Psoas muscle (tissue), 8 donors: ENCODE results near the gene DUSP8. TPM values are rescaled to one million over a fixed set of nuclear protein-coding genes. Genes with fewer than 3 reads are reported as not detected.

Source experiments
- ATAC-seq, 4 donors: fragments of 200-7000 bp; cut with Tn5 transposase; one replicate each; pipeline ENCODE4 v1.9.1; 2020; ENCODE audit warnings: moderate library complexity in 3 of 4, mild to moderate bottlenecking in 2 of 4
- DNase-seq, 2 donors: peaks; one replicate each; pipeline ENCODE4 v3.0.0-alpha.2; 2020
- H3K27ac ChIP-seq: fragments of 200-600 bp; one replicate; pipeline ENCODE4 v1.8.0; 2022
- H3K27me3 ChIP-seq, 3 donors: fragments of 200-600 bp in 1 of 3; one replicate each; pipeline versions ENCODE4 v1.6.1 to v1.8.0; 2013 to 2022; ENCODE audit warnings: low read length in 2 of 3, mild to moderate bottlenecking in 2 of 3, moderate library complexity in 1 of 3; ENCODE audit not compliant: insufficient read depth in 3 of 3
- H3K36me3 ChIP-seq, 2 donors: fragments of 200-600 bp in 1 of 2; one replicate each; pipeline versions ENCODE4 v1.6.1 to v1.8.0; 2013 to 2022; ENCODE audit warnings: low read depth in 1 of 2, mild to moderate bottlenecking in 1 of 2, moderate library complexity in 1 of 2; ENCODE audit not compliant: insufficient read depth in 1 of 2
- H3K4me1 ChIP-seq: fragments of 200-600 bp; one replicate; pipeline ENCODE4 v1.8.0; 2022
- H3K4me3 ChIP-seq: fragments of 200-600 bp; one replicate; pipeline ENCODE4 v1.8.0; 2022; ENCODE audit warnings: mild to moderate bottlenecking
- H3K9me3 ChIP-seq: fragments of 200-600 bp; one replicate; pipeline ENCODE4 v1.8.0; 2022
- CTCF ChIP-seq: fragments of 200-600 bp; IDR thresholded peaks from one replicate; pipeline ENCODE4 v1.8.0; 2022; ENCODE audit warnings: antibody characterized with exemption
- WGBS, 3 donors: extraction: QIAGEN DNeasy Blood & Tissue Kit; methylation state at CpG; one replicate each; pipeline versions ENCODE4 v1.1.6 to v1.1.7; 2013; 5-methylcytosine and 5-hydroxymethylcytosine counted together
- intact Hi-C, 2 donors: fragments of 100-400 bp; cut with DNase I; formaldehyde crosslinking; loops; one replicate each; pipeline versions ENCODE4 v1.11.0 to v1.14.2; 2022
- polyA plus RNA-seq, 3 donors: library from polyadenylated mRNA; stranded (reverse); fragments of 200-250 nt; gene quantifications; one replicate each; pipeline ENCODE4 v1.2.3, GENCODE V29; 2013
- total RNA-seq, 4 donors: library from RNA; stranded (reverse); fragmentation: NEBNext Ultra II Directional in 2 of 4; extraction: Animal tissue kit (Norgen Biotek cat#: 25700) in 2 of 4; gene quantifications; one replicate each; pipeline versions ENCODE4 v1.2.1 to v1.2.4, GENCODE V29; 2021 to 2023
- donor health status: healthy with polysubstance abuse.
- donor health status: DM: no; HTN: no; CAD: no; lungs with moderate emphysema.
- donor health status: Bipolar disorder and iron deficiency.
- donor health status: healthy.
- donor health status: DM: yes; HTN: yes; CAD: no.
- donor health status: DM: no; HTN: no; CAD: no.
- donor health status: DM: no; HTN: no; CAD: no.
- donor health status: DM: yes; HTN: yes; CAD: no.

Gene DUSP8
- total and polyA plus RNA-seq, 7 donors: 1.0 to 15.2 (median 9.9) TPM

GRCh38 chr11:1517117-1518005 lies 54.7 kb downstream of the DUSP8 start:
- DNase-seq (peak in 1 of 2 donors; percentile 40), ATAC-seq (no peak)
- Histone ChIP-seq H3K27ac (no peak overlapping the region), H3K4me1 (peaks cover 54% of the 10 kb centered on the region), H3K36me3 (no peaks in the 10 kb centered on the region), H3K27me3 (no peaks in the 10 kb centered on the region), H3K9me3 (no peaks in the 10 kb centered on the region), H3K4me3 (no peak overlapping the region)
- no peak for TF ChIP-seq CTCF
- WGBS, 3 donors: 86 to 87% (median 87%) methylated on average over 26 to 28 of the region's 28 CpGs
- intact Hi-C loops: loop anchor here (5.0 kb wide), 3 partner anchors 60 to 315 kb away; no protein-coding TSS in a partner anchor

- Histone ChIP-seq H3K36me3 (no peaks in the 10 kb centered on the region), H3K27ac (no peak overlapping the region), H3K4me1 (peaks cover 51% of the 10 kb centered on the region), H3K4me3 (no peak overlapping the region), H3K9me3 (no peaks in the 10 kb centered on the region), H3K27me3 (no peaks in the 10 kb centered on the region)
- DNase-seq: peak in 1 of 2 donors; percentile 36
- TF ChIP-seq CTCF: no peak
- ATAC-seq: no peak
- intact Hi-C loops: loop anchor here (5.0 kb wide), 3 partner anchors 59 to 314 kb away; no protein-coding TSS in a partner anchor
- 83 to 86% (median 86%) methylated on average over 19 of the region's 19 CpGs for WGBS, 3 donors
Observed at GRCh38 chr11:1516273-1517067, 55.6 kb downstream of the DUSP8 start.

- Histone ChIP-seq H3K9me3 (no peaks in the 10 kb centered on the region), H3K4me1 (peaks cover 40% of the 10 kb centered on the region), H3K27ac (no peak overlapping the region), H3K4me3 (no peak overlapping the region), H3K36me3 (no peaks in the 10 kb centered on the region), H3K27me3 (no peaks in the 10 kb centered on the region)
- intact Hi-C loops: loop anchor here (1.0 to 5.0 kb wide), 5 partner anchors 58 to 313 kb away; no protein-coding TSS in a partner anchor
- TF ChIP-seq CTCF: peak; percentile 97
- 27 to 34% (median 33%) methylated on average over 33 to 36 of the region's 36 CpGs for WGBS, 3 donors
- DNase-seq (peak; percentile 84 to 91), ATAC-seq (peak; percentile 91 to 96 (median 94))
Observed at GRCh38 chr11:1515082-1516060, 56.7 kb downstream of the DUSP8 start.
